IMR-90 (cell line): ENCODE measurements around the gene MINAR2. TPM values are rescaled to one million over a fixed set of nuclear protein-coding genes. Genes with fewer than 3 reads are reported as not detected.

Experiments used
- ATAC-seq: fragments of 200-7000 bp; cut with Tn5 transposase; 2 replicates; pipeline ENCODE4 v1.9.1; 2020; ENCODE audit warnings: low read depth, mild to moderate bottlenecking, moderate library complexity
- BruUV-seq: library from RNA; stranded (reverse); fragments of 400-500 nt; replicated peaks from 2 replicates; lab custom pipeline; 2021; lab: Mats Ljungman, UMichigan
- CTCF ChIA-PET: fragments of 300-600 bp; formaldehyde crosslinking; extraction: SDS; loops from one replicate; lab custom pipeline; 2021; ENCODE audit warnings: antibody characterized with exemption; lab: Yijun Ruan, JAX
- POLR2A ChIA-PET: fragments of 300-600 bp; sonication (Branson Sonifier 250); formaldehyde crosslinking; loops from one replicate; lab custom pipeline; 2022; ENCODE audit warnings: antibody characterized with exemption; ENCODE audit not compliant: unreplicated experiment; lab: Charles Lee
- DNase-seq: peaks from one replicate; pipeline ENCODE4 v3.0.0; 2013
- H2AFZ ChIP-seq: replicated peaks from 2 replicates; pipeline ENCODE3; 2013; ENCODE audit warnings: low read length, mild to moderate bottlenecking; ENCODE audit not compliant: poor library complexity
- H2AK5ac ChIP-seq: 2 replicates; pipeline ENCODE4 v1.6.1; 2013; ENCODE audit warnings: low read depth, low read length, inconsistent platforms
- H2AK9ac ChIP-seq: replicated peaks from 2 replicates; pipeline ENCODE3; 2013; ENCODE audit warnings: mild to moderate bottlenecking, low read depth, low read length, moderate library complexity; ENCODE audit not compliant: poor library complexity
- H2BK120ac ChIP-seq: 2 replicates; pipeline ENCODE4 v1.6.1; 2013; ENCODE audit warnings: low read depth, low read length, inconsistent platforms
- H2BK15ac ChIP-seq: 3 replicates; pipeline ENCODE4 v1.6.1; 2013; ENCODE audit warnings: low read depth, low read length, inconsistent platforms
- H2BK20ac ChIP-seq: 2 replicates; pipeline ENCODE4 v1.6.1; 2013; ENCODE audit warnings: low read depth, mild to moderate bottlenecking, inconsistent platforms, low read length, moderate library complexity
- H2BK5ac ChIP-seq: 2 replicates; pipeline ENCODE4 v1.6.1; 2013; ENCODE audit warnings: mild to moderate bottlenecking, low read depth, low read length, inconsistent platforms; ENCODE audit not compliant: poor library complexity, severe bottlenecking
- H3K14ac ChIP-seq: replicated peaks from 2 replicates; pipeline ENCODE4 v1.6.1; 2013; ENCODE audit warnings: low read depth, low read length, inconsistent platforms
- H3K18ac ChIP-seq: 2 replicates; pipeline ENCODE4 v1.6.1; 2013; ENCODE audit warnings: low read depth, low read length, control low read depth
- H3K23ac ChIP-seq: 2 replicates; pipeline ENCODE4 v1.6.1; 2013; ENCODE audit warnings: low read depth, low read length, inconsistent platforms
- H3K27ac ChIP-seq: 2 replicates; pipeline ENCODE4 v1.5.1; 2013; ENCODE audit warnings: mild to moderate bottlenecking, control low read depth, low read length; ENCODE audit not compliant: insufficient read depth
- H3K27me3 ChIP-seq: 2 replicates; pipeline ENCODE4 v1.6.1; 2013; ENCODE audit warnings: low read length; ENCODE audit not compliant: control insufficient read depth, insufficient read depth
- H3K36me3 ChIP-seq: 2 replicates; pipeline ENCODE4 v1.6.1; 2013; ENCODE audit warnings: low read length, mixed read lengths; ENCODE audit not compliant: control insufficient read depth, insufficient read depth
- H3K4ac ChIP-seq: 2 replicates; pipeline ENCODE4 v1.6.1; 2013; ENCODE audit warnings: low read depth, low read length, inconsistent platforms
- H3K4me1 ChIP-seq: 2 replicates; pipeline ENCODE4 v1.6.1; 2013; ENCODE audit warnings: low read length, mixed read lengths; ENCODE audit not compliant: control insufficient read depth, insufficient read depth
- H3K4me2 ChIP-seq: 2 replicates; pipeline ENCODE4 v1.6.1; 2013; ENCODE audit warnings: low read depth, mild to moderate bottlenecking, control low read depth, low read length, moderate library complexity
- H3K4me3 ChIP-seq: 2 replicates; pipeline ENCODE4 v1.5.1; 2013; ENCODE audit warnings: low read depth, mild to moderate bottlenecking, control low read depth, low read length, moderate library complexity; ENCODE audit not compliant: insufficient read depth
- H3K56ac ChIP-seq: 2 replicates; pipeline ENCODE4 v1.6.1; 2013; ENCODE audit warnings: low read length, inconsistent platforms; ENCODE audit not compliant: insufficient read depth; ENCODE audit errors: extremely low read depth
- H3K79me1 ChIP-seq, 2 experiments: 2 replicates each; pipeline ENCODE4 v1.6.1; 2013; ENCODE audit warnings: low read length in 2 of 2, inconsistent platforms in 1 of 2, low read depth in 1 of 2
- H3K9ac ChIP-seq: 2 replicates; pipeline ENCODE4 v1.6.1; 2013; ENCODE audit warnings: low read depth, low read length, control low read depth
- H3K9me1 ChIP-seq: 2 replicates; pipeline ENCODE4 v1.6.1; 2013; ENCODE audit warnings: low read length, inconsistent platforms; ENCODE audit not compliant: insufficient read depth
- H3K9me3 ChIP-seq: 2 replicates; pipeline ENCODE4 v1.6.1; 2013; ENCODE audit warnings: low read length; ENCODE audit not compliant: control insufficient read depth, insufficient read depth
- H4K20me1 ChIP-seq: 2 replicates; pipeline ENCODE4 v1.6.1; 2013; ENCODE audit warnings: low read length, inconsistent platforms; ENCODE audit not compliant: insufficient read depth
- H4K5ac ChIP-seq: 2 replicates; pipeline ENCODE4 v1.6.1; 2013; ENCODE audit warnings: mild to moderate bottlenecking, low read depth, low read length, control low read depth
- H4K8ac ChIP-seq, 2 experiments: 2 replicates each; pipeline ENCODE4 v1.6.1; 2013; ENCODE audit warnings: low read depth in 2 of 2, low read length in 2 of 2, control low read depth in 1 of 2, inconsistent platforms in 1 of 2
- H4K91ac ChIP-seq: 2 replicates; pipeline ENCODE4 v1.6.1; 2013; ENCODE audit warnings: low read depth, low read length, inconsistent platforms; ENCODE audit not compliant: insufficient read depth
- BHLHE40 ChIP-seq: fragments of 150-350 bp; IDR thresholded peaks from 2 replicates; pipeline ENCODE4 v1.6.1; 2016; ENCODE audit warnings: mild to moderate bottlenecking, low read depth, low read length
- CEBPB ChIP-seq: IDR thresholded peaks from 2 replicates; pipeline ENCODE4 v1.6.1; 2012; ENCODE audit warnings: low read depth, low read length, improper control_type of control experiment
- CHD1 ChIP-seq: IDR thresholded peaks from 2 replicates; pipeline ENCODE4 v1.6.1; 2012; ENCODE audit warnings: low read depth, low read length, improper control_type of control experiment
- FOS ChIP-seq: fragments of 150-350 bp; IDR thresholded peaks from 2 replicates; pipeline ENCODE4 v1.6.1; 2016; ENCODE audit warnings: low read depth, low read length
- MAFK ChIP-seq: IDR thresholded peaks from 2 replicates; pipeline ENCODE4 v1.6.1; 2012; ENCODE audit warnings: low read depth, low read length, improper control_type of control experiment
- MAZ ChIP-seq: IDR thresholded peaks from 2 replicates; pipeline ENCODE4 v1.6.1; 2012; ENCODE audit warnings: low read depth, mild to moderate bottlenecking, low read length, improper control_type of control experiment, moderate library complexity, borderline replicate concordance
- MXI1 ChIP-seq: IDR thresholded peaks from 2 replicates; pipeline ENCODE4 v1.6.1; 2012; ENCODE audit warnings: low read depth, mild to moderate bottlenecking, low read length, moderate library complexity, borderline replicate concordance
- NFE2L2 ChIP-seq: fragments of 150-350 bp; IDR thresholded peaks from 2 replicates; pipeline ENCODE4 v1.6.1; 2016; ENCODE audit warnings: low read depth, mild to moderate bottlenecking, low read length
- POLR2A ChIP-seq: IDR thresholded peaks from 2 replicates; pipeline ENCODE4 v1.6.1; 2012; ENCODE audit warnings: mild to moderate bottlenecking, low read depth, low read length
- RAD21 ChIP-seq: IDR thresholded peaks from 2 replicates; pipeline ENCODE4 v1.6.1; 2012; ENCODE audit warnings: low read length, improper control_type of control experiment
- RCOR1 ChIP-seq: IDR thresholded peaks from 2 replicates; pipeline ENCODE4 v1.6.1; 2012; ENCODE audit warnings: mild to moderate bottlenecking, low read length, improper control_type of control experiment; ENCODE audit not compliant: insufficient replicate concordance
- RFX5 ChIP-seq: IDR thresholded peaks from 2 replicates; pipeline ENCODE4 v1.8.0; 2012; ENCODE audit warnings: low read depth, mild to moderate bottlenecking, low read length, moderate library complexity
- SMC3 ChIP-seq: fragments of 150-350 bp; IDR thresholded peaks from 2 replicates; pipeline ENCODE4 v1.6.1; 2016; ENCODE audit warnings: low read depth, mild to moderate bottlenecking, antibody characterized with exemption, low read length, moderate library complexity
- USF2 ChIP-seq: fragments of 150-350 bp; IDR thresholded peaks from 2 replicates; pipeline ENCODE4 v1.6.1; 2017; ENCODE audit warnings: mild to moderate bottlenecking, antibody characterized with exemption, low read length, low read depth
- WGBS, 2 experiments: methylation state at CpG; one replicate each; pipeline versions ENCODE4 v1.1.5 to v1.1.7; 2013; ENCODE audit warnings: missing lambda C conversion rate in 2 of 2; ENCODE audit not compliant: insufficient read length in 1 of 2; ENCODE audit errors: extremely low coverage in 2 of 2; 5-methylcytosine and 5-hydroxymethylcytosine counted together
- dilution Hi-C: fragments of 300-500 bp; cut with HindIII; formaldehyde crosslinking; loops from one replicate; pipeline ENCODE4 v1.14.3; 2018; ENCODE audit warnings: low sequenced_read_pairs; ENCODE audit not compliant: unreplicated experiment
- in situ Hi-C: fragments of 300-500 bp; cut with MboI; formaldehyde crosslinking; loops from 3 replicates; pipeline ENCODE4 v1.14.3; 2019; ENCODE audit warnings: low sequenced_read_pairs, inconsistent platforms, mixed read lengths
- intact Hi-C: fragments of 100-400 bp; cut with micrococcal nuclease; formaldehyde crosslinking; loops from 2 replicates; pipeline ENCODE4 v1.10.0; 2022
- polyA plus RNA-seq, 3 experiments: library from polyadenylated mRNA; depleted of rRNA; stranded (reverse); fragments of >200 nt; gene quantifications; 2 replicates each; pipeline ENCODE4 v1.2.3, GENCODE V29; 2012; ENCODE audit warnings: low replicate concordance in 1 of 3
- total RNA-seq: library from RNA; depleted of rRNA; stranded (reverse); fragments of >200 nt; gene quantifications from 2 replicates; pipeline ENCODE4 v1.2.3, GENCODE V29; 2012
- TF ChIP-seq, protein P1 (sequence below): conservative IDR thresholded peaks from 2 replicates; pipeline ENCODE4 v1.5.1; 2012; ENCODE audit warnings: mild to moderate bottlenecking, low read depth, low read length, improper control_type of control experiment
- TF ChIP-seq, protein P2 (sequence below): fragments of 150-350 bp; IDR thresholded peaks from 2 replicates; pipeline ENCODE4 v1.6.1; 2016; ENCODE audit warnings: low read depth, mild to moderate bottlenecking, low read length, moderate library complexity, borderline replicate concordance

MINAR2 gene
- total and polyA plus RNA-seq, 2 of the 4 experiments (the other 2 are of a cell fraction) = not detected

GRCh38 chr5:129760636-129761325, 12.9 kb downstream of the MINAR2 start:
- H2BK15ac ChIP-seq = no peak overlapping the region
- intact Hi-C loops (no loop called here), in situ Hi-C loops (no loop called here), dilution Hi-C loops (no loop called here)
- no peak for ATAC-seq
- H3K56ac ChIP-seq = no peak overlapping the region
- H3K79me1 ChIP-seq = no peaks in the 10 kb centered on the region
- H3K36me3 ChIP-seq = no peaks in the 10 kb centered on the region
- H3K9me1 ChIP-seq = no peaks in the 10 kb centered on the region
- H3K4me2 ChIP-seq = no peak overlapping the region
- H3K27me3 ChIP-seq = no peaks in the 10 kb centered on the region
- H3K14ac ChIP-seq = no peak overlapping the region
- no CpG with 5 or more reads among the region's 1 CpG for WGBS, 2 experiments
- no peaks in the 10 kb centered on the region for H3K9me3 ChIP-seq
- no peak overlapping the region for H3K18ac ChIP-seq
- no peak overlapping the region for H2AK9ac ChIP-seq
- no peaks in the 10 kb centered on the region for H4K20me1 ChIP-seq
- H2BK120ac ChIP-seq = no peak overlapping the region
- no peak overlapping the region for H2AFZ ChIP-seq
- H3K4me1 ChIP-seq = no peaks in the 10 kb centered on the region
- POLR2A ChIA-PET = no interaction called here
- no peak overlapping the region for H3K4me3 ChIP-seq
- H4K8ac ChIP-seq = no peak overlapping the region
- no peak overlapping the region for H2BK5ac ChIP-seq
- no peak overlapping the region for H3K23ac ChIP-seq
- H3K4ac ChIP-seq = no peak overlapping the region
- no peak overlapping the region for H4K91ac ChIP-seq
- DNase-seq = no peak
- BruUV-seq = no TSS peak
- no peak overlapping the region for H3K9ac ChIP-seq
- no peak overlapping the region for H2BK20ac ChIP-seq
- TF ChIP-seq MAFK (no peak), BHLHE40 (no peak), MXI1 (no peak), RFX5 (no peak), CHD1 (no peak), RCOR1 (no peak), POLR2A (no peak), SMC3 (no peak), FOS (no peak), NFE2L2 (no peak), RAD21 (no peak), CEBPB (no peak), MAZ (no peak), USF2 (no peak)
- TF ChIP-seq, protein P1, sequence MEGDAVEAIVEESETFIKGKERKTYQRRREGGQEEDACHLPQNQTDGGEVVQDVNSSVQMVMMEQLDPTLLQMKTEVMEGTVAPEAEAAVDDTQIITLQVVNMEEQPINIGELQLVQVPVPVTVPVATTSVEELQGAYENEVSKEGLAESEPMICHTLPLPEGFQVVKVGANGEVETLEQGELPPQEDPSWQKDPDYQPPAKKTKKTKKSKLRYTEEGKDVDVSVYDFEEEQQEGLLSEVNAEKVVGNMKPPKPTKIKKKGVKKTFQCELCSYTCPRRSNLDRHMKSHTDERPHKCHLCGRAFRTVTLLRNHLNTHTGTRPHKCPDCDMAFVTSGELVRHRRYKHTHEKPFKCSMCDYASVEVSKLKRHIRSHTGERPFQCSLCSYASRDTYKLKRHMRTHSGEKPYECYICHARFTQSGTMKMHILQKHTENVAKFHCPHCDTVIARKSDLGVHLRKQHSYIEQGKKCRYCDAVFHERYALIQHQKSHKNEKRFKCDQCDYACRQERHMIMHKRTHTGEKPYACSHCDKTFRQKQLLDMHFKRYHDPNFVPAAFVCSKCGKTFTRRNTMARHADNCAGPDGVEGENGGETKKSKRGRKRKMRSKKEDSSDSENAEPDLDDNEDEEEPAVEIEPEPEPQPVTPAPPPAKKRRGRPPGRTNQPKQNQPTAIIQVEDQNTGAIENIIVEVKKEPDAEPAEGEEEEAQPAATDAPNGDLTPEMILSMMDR = no peak
- TF ChIP-seq, protein P2, sequence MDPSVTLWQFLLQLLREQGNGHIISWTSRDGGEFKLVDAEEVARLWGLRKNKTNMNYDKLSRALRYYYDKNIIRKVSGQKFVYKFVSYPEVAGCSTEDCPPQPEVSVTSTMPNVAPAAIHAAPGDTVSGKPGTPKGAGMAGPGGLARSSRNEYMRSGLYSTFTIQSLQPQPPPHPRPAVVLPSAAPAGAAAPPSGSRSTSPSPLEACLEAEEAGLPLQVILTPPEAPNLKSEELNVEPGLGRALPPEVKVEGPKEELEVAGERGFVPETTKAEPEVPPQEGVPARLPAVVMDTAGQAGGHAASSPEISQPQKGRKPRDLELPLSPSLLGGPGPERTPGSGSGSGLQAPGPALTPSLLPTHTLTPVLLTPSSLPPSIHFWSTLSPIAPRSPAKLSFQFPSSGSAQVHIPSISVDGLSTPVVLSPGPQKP = no peak
- CTCF ChIA-PET = no interaction called here
- H4K5ac ChIP-seq = no peak overlapping the region
- H2AK5ac ChIP-seq = no peak overlapping the region
- H3K27ac ChIP-seq = no peak overlapping the region
